Right atrium auricular region (tissue), 2 donors: ENCODE data around the gene CNPPD1. TPM values are rescaled to one million over a fixed set of nuclear protein-coding genes. Genes with fewer than 3 reads are reported as not detected.
"Not testable (repeated sequence)": the region's sequence is repeated elsewhere in the genome, so short reads cannot be mapped to it uniquely, and the experiment has no call there.

Experiments
- DNase-seq: peaks from one replicate; pipeline ENCODE4 v3.0.0-alpha.2; 2019; ENCODE audit warnings: low spot score
- H3K27ac ChIP-seq, 2 donors: fragments of 200-600 bp; sonication (generic); 1 replicate in 1 of 2; 2 replicates in 1 of 2; pipeline ENCODE4 v1.5.1; 2016 to 2019
- H3K27me3 ChIP-seq, 2 donors: fragments of 200-600 bp; sonication (generic); one replicate each; pipeline versions ENCODE4 v1.5.1 to v1.6.0; 2017 to 2019
- H3K36me3 ChIP-seq: fragments of 200-600 bp; sonication (generic); one replicate; pipeline ENCODE4 v1.5.1; 2016
- H3K4me1 ChIP-seq, 2 donors: fragments of 200-600 bp; sonication (generic); one replicate each; pipeline versions ENCODE4 v1.5.1 to v1.6.0; 2017 to 2019
- H3K4me3 ChIP-seq, 2 donors: fragments of 200-600 bp; sonication (generic); 1 replicate in 1 of 2; 2 replicates in 1 of 2; pipeline ENCODE4 v1.5.1; 2017 to 2019; ENCODE audit warnings: mild to moderate bottlenecking in 1 of 2, moderate library complexity in 1 of 2
- H3K9me3 ChIP-seq, 2 donors: fragments of 200-600 bp; sonication (generic); one replicate each; pipeline ENCODE4 v1.5.1; 2019
- total RNA-seq, 2 donors: library from RNA; depleted of rRNA; stranded (reverse); fragments of >200 nt; gene quantifications; one replicate each; pipeline ENCODE4 v1.1.0, GENCODE V29; 2016
- TF ChIP-seq, protein P1 (sequence below), 2 donors: fragments of 200-600 bp; sonication (generic); IDR thresholded peaks; one replicate each; pipeline ENCODE4 v1.5.1; 2019; ENCODE audit warnings: antibody characterized with exemption in 2 of 2

Gene CNPPD1
- total RNA-seq, 2 donors from 2014 or later = 32.4 to 42.3 TPM

GRCh38 chr2:219206328-219207133 lies 29.8 kb upstream of the CNPPD1 start, which contains the start of gene ZFAND2B:
Gene ZFAND2B (plus strand): TSS chr2:219206782. CDS start chr2:219206988, 206 bp downstream.
- Histone ChIP-seq H3K36me3 (peaks cover 10% of the 10 kb centered on the region), H3K27me3 (no peaks in the 10 kb centered on the region), H3K4me3 (peak within 1 kb of the TSS; percentile 76 to 78), H3K9me3 (no peaks in the 10 kb centered on the region), H3K4me1 (peaks cover 0 to 21% of the 10 kb centered on the region in 2 donors), H3K27ac (peak within 1 kb of the TSS; percentile 95 to 98)
- DNase-seq = peak; percentile 96
- TF ChIP-seq, protein P1, sequence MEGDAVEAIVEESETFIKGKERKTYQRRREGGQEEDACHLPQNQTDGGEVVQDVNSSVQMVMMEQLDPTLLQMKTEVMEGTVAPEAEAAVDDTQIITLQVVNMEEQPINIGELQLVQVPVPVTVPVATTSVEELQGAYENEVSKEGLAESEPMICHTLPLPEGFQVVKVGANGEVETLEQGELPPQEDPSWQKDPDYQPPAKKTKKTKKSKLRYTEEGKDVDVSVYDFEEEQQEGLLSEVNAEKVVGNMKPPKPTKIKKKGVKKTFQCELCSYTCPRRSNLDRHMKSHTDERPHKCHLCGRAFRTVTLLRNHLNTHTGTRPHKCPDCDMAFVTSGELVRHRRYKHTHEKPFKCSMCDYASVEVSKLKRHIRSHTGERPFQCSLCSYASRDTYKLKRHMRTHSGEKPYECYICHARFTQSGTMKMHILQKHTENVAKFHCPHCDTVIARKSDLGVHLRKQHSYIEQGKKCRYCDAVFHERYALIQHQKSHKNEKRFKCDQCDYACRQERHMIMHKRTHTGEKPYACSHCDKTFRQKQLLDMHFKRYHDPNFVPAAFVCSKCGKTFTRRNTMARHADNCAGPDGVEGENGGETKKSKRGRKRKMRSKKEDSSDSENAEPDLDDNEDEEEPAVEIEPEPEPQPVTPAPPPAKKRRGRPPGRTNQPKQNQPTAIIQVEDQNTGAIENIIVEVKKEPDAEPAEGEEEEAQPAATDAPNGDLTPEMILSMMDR (IDR thresholded peaks at IDR 0.05) = no peak

- H3K27ac ChIP-seq = peak overlapping the region; percentile 95 to 98
- TF ChIP-seq, protein P1 (IDR thresholded peaks at IDR 0.05) = no peak
- H3K27me3 ChIP-seq = no peaks in the 10 kb centered on the region
- peaks cover 10% of the 10 kb centered on the region for H3K36me3 ChIP-seq
- H3K4me3 ChIP-seq = peak overlapping the region; percentile 76 to 78
- H3K4me1 ChIP-seq = peaks cover 0 to 21% of the 10 kb centered on the region in 2 donors
- DNase-seq = no peak
- H3K9me3 ChIP-seq = no peaks in the 10 kb centered on the region
Observed at GRCh38 chr2:219205981-219206327, 29.2 kb upstream of the CNPPD1 start.

DNA sequence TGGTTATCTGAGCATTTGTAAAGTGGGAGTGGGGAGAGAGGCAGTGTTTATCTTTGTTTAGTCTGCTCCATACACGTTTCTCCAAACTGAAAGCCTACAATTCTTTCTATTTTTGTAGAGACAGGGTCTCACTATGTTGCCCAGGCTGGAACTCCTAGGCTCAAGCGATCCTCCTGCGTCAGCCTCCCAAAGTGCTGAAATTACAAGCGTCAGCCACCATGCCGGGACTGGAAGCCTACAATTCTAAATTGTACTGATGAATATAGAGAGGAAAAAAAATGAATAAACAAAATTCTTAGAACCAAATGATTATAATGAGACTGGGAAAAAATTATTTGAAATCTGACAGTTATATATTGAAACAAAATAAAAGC lies 28.4 kb upstream of the CNPPD1 start:
- Histone ChIP-seq H3K36me3 (peaks cover 10% of the 10 kb centered on the region), H3K4me3 (no peak overlapping the region), H3K27ac (no peak overlapping the region), H3K4me1 (peaks cover 0 to 21% of the 10 kb centered on the region in 2 donors), H3K9me3 (no peaks in the 10 kb centered on the region), H3K27me3 (no peaks in the 10 kb centered on the region)
- TF ChIP-seq, protein P1 (IDR thresholded peaks at IDR 0.05) = no peak
- no peak for DNase-seq

DNA sequence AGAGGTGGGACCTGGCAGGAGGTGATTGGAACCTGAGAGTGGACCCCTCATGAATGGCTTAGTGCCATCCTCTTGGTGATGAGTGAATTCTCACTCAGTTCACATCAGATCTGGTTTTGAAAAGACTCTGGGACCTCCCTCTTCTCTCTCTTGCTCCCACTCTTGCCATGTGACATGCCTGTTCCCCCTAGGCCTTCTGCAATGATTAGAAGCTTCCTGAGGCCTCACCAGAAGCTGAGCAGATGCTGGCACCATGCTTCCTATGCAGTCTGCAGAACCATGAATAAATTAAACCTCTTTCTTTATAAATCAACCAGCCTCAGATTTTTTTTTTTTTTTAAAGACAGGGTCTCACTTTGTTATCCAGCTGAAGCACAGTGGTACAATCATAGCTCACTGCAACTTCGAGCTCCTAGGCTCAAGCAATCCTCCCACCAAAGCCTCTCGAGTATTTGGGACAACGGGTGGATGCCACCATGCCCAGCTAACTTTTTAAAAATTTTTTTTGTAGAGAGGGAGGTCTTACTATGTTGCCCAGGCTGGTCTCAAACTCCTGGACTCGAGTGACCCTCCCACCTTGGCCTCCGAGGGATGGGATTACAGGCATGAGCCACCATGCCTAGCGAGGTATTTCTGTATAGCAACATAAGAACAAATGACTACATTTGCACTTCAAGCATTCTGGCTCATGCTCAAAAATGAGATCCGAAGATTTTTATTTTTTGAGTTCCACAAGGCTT lies 27.9 kb upstream of the CNPPD1 start:
- peaks cover 10% of the 10 kb centered on the region for H3K36me3 ChIP-seq
- no peaks in the 10 kb centered on the region for H3K9me3 ChIP-seq
- TF ChIP-seq, protein P1 (IDR thresholded peaks at IDR 0.05) = no peak
- H3K27ac ChIP-seq = no peak overlapping the region
- no peak overlapping the region for H3K4me3 ChIP-seq
- no peaks in the 10 kb centered on the region for H3K27me3 ChIP-seq
- no peak for DNase-seq
- peaks cover 0 to 21% of the 10 kb centered on the region in 2 donors for H3K4me1 ChIP-seq

- DNase-seq, H3K9me3 ChIP-seq, H3K4me1 ChIP-seq, H3K27ac ChIP-seq, H3K4me3 ChIP-seq, H3K36me3 ChIP-seq, H3K27me3 ChIP-seq: not testable (repeated sequence)
Observed at GRCh38 chr2:219201331-219201730, 24.6 kb upstream of the CNPPD1 start.

DNA sequence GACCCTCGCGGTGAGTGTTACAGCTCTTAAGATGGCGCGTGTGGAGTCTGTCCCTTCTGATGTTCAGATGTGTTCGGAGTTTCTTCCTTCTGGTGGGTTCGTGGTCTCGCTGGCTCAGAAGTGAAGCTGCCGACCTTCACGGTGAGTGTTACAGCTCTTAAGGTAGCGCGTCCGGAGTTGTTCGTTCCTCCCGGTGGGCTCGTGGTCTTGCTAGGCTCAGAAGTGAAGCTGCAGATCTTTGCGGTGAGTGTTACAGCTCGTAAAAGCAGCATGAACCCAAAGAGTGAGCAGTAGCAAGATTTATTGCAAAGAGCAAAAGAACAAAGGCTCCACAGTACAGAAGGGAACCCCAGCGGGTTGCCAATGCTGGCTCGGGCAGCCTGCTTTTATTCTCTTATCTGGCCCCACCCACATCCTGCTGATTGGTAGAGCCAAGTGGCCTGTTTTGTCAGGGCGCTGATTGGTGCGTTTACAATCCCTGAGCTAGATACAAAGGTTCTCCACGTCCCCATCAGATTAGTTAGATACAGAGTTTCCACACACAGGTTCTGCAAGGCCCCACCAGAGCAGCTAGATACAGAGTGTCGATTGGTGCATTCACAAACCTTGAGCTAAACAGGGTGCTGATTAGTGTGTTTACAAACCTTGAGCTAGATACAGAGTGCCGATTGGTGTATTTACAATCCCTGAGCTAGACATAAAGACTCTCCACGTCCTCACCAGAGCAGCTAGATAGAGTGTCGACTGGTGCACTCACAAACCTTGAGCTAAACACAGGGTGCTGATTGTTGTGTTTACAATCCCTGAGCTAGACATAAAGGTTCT lies 24.0 kb upstream of the CNPPD1 start:
- not testable (repeated sequence) for DNase-seq, H3K4me3 ChIP-seq, H3K36me3 ChIP-seq, H3K4me1 ChIP-seq, H3K27ac ChIP-seq, H3K27me3 ChIP-seq, H3K9me3 ChIP-seq
